ENCODE measurements around the gene GCN1.
"Not testable (repeated sequence)": the region's sequence is repeated elsewhere in the genome, so short reads cannot be mapped to it uniquely, and the experiment has no call there.

GCN1 gene

DNA sequence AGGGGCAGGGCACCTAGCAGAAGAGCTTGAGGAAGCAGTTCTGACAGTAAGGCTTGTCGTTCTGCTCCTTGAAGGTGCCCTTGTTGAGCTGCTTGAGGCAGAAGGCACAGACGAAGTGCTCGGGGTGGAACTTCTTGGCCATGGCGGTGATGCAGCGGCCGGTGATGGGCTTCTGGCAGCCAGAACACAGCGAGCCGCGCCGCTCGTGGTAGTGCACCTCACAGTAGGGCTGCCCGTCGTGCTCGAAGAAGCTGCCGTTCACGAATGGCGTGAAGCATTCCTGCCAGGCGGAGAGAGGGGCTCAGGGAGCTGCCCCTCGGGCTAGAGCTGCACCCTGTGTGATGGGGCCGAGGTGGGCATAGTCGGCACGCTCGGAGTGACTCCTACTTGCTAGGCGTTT is 17.8 kb upstream of the GCN1 start:
- no peak for DNase-seq

DNA sequence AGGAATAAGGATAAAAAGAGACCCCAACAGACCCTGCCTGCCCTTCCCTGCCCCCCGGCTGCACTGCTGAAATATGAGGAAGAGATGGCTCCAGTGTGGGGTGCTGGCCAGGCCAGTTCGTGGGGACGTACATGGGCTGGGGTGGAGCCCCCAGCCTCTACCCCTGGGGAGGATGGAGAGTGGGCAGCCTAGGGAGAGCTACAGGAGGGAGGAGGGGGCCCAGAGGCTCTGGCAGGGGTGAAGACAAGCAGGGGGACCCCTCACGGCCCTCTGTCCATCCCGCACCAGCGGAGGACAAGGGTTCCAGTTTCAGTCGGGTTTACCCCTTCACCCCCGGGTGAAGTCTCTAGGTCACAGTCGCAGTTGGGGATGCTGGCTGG is 17.4 kb upstream of the GCN1 start:
- DNase-seq, result no peak

DNA sequence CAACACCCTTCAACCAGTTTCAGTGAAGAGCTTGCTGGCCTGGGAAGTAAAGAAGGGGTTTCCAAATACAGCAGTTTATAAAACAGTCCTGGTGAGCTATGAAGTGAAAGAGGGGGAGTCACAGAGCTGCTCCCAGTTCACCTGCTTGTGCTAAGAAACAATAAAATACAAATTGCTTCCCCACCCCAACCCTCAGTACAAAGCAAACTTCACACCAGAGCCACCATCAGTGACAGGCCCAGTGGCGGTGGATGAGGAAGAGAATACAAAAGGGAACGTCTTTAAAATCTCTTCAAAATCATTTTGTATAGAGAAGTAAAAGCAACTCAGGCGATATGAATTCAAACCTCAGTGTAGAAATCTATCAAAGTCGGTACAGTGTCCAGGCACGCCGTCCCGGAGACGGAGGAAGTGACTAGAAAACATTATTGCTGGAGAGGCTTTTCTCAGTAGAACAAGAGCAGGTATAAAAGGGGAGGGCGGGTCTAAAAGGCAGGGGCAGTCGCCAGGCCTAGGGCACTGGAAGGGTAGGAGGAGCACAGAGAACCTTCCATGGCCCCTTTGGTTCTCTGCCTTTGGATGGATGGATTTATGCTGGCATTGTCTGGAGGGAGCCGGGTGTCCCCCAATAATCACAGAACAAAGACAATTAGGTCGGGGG is 16.9 kb upstream of the GCN1 start:
- DNase-seq, result no peak

DNA sequence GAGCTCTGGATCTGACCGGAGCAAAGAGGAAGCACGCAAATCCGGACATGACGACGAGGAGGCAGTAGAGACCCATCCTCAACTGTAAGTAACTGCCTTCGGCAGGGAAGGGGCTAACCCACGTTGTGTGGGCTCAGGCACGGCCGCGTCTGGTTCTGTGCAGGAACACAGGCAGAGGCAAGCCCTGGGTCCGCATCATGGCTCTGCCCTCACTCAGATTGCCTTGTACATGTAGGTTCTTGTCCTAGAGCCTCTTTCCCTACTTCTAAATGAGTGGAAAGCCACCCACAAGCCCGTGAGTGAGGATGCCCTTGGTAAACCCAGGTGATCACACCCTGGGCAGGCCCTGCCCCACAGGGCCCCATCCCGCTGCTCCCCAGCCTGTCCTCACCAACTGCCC is 15.3 kb upstream of the GCN1 start:
- no peak for DNase-seq

DNA sequence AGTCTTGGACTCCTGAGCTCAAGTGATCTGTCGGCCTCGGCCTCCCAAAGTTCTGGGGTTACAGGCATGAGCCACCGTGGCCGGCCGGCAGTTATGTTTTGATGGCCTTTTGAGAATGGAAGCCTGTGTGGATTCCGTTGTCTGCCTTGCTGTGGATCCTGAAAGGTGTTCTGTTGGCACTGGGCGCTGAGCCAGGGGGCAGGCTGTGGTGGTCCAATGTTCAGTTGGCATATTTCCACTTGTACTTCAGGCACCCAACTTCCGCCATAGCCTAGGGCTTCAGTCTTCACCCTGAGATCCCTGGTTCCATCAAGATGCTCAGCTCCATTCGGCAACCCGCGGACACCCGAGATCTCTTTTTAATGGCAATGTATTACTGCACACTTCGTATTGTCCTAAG is 12.7 kb upstream of the GCN1 start:
- no peak for DNase-seq

DNA sequence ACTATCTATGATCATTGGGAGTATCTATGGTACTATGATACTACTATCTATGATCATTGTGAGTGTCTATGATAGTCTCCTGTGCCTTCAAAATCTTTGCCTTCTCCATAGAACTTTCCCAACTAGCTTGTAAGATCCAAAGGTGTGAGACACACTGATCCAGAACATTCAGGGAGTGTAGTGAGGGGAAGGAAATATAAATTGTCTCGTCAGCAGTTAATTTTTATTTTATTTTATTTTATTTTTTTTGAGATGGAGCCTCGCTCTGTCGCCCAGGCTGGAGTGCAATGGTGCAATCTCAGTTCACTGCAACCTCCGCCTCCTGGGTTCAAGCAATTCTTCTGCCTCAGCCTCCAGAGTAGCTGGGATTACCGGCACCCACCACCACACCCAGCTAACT is 12.3 kb upstream of the GCN1 start:
- not testable (repeated sequence) for DNase-seq

DNA sequence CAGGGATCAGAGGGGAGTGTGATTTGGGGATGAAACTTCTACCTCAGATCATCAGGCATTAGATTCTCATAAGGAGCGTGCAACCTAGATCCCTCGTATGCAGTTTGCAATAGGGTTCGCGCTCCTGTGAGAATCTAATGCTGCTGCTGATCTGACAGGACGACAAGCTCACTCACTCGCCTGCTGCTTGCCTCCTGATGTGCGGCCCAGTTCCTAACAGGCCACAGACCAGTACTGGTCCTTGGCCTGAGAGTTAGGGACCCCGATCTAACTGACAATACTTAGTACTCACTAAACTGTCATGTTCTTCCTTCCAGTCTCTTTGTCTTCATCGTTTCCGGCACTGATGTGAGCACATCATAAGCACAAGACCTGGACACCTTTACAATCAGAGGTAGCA is 11.7 kb upstream of the GCN1 start:
- no peak for DNase-seq

DNA sequence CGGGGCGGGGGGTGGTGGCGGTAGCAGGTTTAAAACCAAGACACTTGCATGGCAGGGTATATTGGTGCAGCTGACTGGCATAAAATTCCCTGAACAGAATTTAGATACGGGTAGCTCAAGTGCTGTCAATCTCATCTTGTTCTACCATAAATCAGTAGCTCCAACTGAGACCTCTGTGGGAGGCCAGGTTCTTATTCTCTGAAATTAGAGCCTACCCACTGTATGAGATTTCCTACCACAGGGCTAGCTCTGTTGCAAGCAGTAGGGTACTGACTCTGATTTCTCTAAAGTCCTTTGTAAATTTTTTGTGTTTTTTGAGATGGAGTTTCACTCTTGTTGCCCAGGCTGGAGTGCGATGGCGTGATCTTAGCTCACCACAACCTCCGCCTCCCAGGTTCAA is 9.7 kb upstream of the GCN1 start:
- DNase-seq, result no peak

DNA sequence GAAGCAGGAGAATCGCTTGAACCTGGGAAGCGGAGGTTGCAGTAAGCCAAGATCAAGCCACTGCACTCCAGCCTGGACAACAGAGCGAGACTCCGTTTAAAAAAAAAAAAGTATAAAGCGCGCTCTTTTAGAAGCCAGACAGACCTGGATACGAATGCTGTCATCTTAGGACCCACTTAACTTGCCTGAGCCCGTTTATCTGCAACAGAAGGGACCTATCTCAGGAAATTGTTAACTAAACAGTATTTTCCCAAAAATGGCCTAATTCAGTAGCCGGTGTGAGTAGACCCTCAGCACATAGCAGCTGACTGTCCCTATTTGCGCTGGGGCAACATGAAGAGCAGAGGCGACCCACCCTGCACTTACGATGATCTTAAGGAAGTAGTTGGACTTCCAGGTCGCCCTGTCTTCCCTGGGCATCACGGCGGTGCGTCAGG is 5.9 kb upstream of the GCN1 start:
- DNase-seq, result no peak

DNA sequence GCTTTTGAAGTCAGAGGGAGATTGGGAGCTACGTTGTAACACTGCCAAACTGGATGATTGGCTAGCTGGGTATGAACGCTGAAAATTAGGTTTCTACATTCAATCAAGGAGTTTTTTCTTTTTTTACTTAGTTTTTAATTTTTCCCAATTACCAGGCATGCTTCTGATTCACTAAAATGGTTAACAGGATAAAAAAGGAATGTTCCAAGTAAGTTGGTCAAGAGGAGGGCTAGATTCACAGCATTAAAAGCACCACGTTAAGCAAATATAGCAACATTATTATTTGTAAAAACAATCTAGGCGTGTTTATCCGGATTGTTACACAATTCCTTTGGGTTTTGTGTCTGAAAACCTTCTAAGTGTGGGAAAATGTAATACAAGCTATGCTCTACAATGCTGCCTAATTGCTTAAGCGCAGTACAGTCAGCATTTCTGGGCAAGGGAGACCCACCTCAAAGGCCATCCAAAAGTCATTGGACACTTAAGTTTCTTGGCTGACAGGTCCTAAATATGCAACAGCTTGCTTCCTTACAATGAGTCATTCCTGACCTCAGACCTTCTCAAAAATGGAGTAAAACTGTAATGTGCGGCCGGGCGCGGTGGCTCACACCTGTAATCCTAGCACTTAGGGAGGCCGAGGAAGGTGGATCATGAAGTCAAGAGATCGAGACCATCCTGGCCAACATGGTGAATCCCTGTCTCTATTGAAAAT is 5.2 kb upstream of the GCN1 start:
- DNase-seq, result no peak

DNA sequence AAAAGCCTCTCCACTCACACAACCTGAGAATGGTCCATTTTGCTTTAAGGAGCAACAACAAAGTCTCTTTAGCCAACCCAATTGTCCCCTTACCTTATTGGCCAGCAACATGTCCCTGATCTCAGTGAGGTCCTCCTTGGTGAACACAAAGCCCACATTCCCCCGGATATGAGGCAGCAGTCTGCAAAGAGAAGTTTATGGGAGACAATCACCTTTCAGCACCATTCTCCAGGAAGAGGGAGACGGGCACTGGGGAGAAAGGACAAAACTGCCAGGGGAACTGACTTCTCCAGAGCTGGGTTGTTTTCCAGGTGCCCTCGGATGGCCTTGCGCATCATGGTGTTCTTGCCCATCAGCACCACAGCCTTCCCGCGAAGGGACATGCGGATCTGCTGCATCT is 4.5 kb upstream of the GCN1 start:
- DNase-seq, result no peak

DNA sequence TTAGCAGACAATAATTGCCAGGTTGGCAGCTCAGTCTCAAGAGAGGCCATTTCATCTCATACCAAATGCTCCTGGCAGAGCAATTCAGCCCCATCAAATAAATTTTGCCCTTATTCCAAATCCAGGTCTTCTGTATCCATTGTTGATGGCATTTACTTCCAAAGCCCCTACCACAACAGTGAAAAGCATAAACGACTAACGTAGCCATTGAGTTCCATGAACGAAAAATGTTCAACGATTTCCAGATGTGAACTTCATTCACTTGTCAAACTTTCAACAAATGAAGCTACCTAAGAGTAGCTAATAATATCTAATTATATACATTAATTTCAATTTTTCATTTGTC is 3.0 kb upstream of the GCN1 start:
- DNase-seq, result no peak

DNA sequence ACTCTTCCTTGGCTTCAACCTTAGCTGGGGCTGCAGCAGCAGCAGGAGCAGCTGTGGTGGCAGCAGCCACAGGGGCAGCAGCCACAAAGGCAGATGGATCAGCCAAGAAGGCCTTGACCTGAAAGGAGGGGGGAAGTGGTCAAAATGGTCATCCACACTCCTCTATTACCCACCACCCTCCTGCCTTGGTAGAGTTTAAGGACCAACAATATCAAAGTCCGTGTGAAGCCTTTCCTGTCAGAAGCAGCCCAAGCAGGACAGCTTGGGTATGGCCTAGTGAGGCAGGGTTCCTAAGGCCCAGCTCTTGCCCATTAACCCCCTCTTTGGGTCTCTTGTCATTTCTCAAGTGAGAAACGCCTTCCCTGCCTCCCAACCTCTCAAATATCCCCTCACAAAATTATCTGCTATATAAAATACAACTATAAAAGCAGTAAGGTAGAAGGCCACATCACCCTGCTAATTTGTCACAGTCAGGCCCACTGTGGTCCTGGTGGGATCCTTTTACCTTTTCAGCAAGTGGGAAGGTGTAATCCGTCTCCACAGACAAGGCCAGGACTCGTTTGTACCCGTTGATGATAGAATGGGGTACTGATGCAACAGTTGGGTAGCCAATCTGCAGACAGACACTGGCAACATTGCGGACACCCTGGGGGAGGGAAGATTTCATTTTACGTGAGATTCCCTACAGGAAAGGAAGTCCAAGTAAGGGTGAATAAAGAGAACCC is 2.5 kb upstream of the GCN1 start:
- DNase-seq, result not testable (repeated sequence)

DNA sequence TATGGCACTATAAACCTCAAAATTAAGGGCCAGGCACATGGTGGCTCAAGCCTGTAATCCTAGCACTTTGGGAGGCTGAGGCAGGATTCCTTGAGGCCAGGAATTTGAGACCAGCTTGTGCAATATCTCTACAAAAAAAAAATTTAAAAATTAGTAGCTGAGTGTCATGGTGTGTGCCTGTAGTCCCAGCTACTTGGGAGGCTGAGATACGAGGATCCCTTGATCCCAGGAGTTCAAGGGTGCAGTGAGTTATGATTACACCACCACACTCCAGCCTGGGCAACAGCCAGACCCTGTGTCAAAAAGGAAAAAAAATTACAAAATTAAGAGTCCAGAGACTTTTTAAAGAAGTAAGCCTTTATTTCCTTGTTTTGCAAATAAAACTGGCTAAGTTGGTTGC is 1.8 kb upstream of the GCN1 start:
- no peak for DNase-seq

DNA sequence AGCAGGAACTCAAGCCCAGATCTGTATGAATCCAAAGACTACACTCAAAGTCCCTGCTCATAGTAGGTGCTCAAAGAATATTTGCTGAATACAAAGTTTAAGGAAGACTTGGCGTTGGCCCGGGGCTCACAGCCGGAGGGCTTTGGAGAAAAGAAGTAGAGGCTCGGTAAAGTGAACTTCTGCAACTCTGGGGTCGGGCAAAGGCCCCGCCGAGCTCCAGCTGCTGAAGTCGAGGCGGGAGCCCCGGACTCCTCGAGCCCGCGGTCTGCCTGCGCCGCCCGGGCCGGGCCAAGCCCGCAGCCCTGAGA is 335 bp downstream of the GCN1 start:
- no peak for DNase-seq

DNA sequence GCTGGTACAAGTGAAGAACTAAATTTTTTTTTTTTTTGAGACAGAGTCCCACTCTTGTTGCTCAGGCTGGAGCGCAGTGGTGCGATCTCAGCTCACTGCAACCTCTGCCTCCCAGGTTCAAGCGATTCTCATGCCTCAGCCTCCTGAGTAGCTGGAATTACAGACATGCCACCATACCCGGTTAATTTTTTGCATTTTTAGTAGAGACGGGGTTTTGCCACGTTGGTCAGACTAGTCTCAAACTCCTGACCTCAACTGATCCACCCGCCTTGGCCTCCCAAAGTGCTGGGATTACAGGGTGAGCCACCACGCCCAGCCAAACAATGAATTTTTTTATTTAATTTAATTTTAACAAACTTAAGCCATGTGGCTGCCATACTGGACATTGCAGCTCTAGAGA is 1.2 kb downstream of the GCN1 start:
- DNase-seq, result not testable (repeated sequence)

DNA sequence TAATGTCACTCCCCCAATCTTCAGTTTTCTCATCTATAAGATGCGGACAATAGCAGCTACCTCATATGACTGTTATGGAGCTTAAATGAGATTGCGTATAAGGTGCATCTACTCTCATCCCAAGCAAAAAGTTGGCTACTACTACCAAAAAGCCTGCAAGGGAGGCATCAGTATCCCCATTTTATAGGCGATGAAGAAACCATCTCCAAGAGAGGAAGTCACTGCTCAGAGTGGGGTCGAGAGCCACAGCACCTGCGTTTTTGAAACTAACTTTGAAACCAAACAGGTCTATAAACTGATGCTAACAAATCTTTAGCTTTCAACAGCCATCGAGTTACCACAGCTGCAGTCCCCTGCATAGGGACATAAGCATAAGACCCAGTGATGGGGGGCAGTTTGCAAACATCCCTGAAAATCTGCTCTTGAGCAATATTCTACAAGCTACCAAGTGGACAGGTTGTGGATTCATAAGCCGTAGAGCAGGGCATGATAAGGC is 3.5 kb downstream of the GCN1 start:
- DNase-seq, result no peak

DNA sequence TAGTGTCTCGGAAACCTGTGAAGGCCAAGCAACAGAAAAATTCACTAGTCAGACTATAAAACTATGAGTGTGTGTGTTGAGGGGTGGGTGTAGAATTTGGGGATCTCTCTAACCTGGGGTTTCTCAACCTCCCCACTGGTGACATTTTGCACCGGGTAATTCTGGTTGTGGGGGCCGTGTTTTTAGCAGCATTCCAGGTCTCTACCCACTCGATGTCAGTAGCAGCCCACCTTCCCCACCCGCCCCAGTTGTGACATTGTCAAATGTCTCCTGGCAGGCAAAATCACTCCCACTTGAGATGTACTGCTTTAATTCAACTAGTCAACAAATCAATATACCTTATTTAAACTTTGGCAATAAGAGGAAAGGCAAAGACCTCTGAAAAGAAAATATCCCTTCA is 4.1 kb downstream of the GCN1 start:
- no peak for DNase-seq

DNA sequence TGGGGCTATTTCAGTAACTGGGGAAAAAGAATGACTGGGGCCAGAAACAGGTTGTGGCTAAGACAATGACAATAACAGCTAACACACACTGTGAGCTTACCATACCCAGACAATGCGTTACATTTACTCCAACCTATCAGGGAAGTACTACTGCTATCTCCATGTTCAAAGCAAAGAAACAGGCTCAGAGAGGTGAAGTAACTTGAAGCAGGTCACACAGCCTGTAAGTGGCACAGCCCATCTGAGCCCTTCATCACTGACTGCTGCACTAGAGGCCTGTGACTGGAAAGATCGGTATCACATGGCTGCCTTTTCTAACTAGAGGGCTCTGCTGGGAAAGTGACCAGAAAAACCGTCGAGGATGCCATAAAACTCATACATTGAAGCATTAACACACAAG is 7.9 kb downstream of the GCN1 start:
- no peak for DNase-seq

DNA sequence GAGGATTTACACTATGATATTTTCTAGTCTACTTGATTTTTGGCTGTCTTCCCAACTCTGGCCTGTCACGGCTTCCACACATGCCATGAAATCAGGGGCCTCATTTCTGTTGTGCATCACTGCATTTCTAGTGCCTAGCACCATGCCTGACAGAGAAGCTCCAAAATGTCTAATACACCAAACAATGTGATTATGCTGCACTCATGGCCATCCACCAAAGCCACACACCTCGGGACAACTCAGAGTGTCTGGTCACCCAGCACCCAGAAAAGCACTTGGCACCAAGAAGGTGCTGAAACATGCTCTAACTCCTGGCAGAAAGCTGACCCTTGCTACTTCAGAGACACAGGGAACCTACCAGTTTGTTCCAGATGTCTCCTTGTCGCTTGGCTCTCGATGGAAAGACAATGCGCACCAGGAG is 11.3 kb downstream of the GCN1 start:
- DNase-seq, result no peak

DNA sequence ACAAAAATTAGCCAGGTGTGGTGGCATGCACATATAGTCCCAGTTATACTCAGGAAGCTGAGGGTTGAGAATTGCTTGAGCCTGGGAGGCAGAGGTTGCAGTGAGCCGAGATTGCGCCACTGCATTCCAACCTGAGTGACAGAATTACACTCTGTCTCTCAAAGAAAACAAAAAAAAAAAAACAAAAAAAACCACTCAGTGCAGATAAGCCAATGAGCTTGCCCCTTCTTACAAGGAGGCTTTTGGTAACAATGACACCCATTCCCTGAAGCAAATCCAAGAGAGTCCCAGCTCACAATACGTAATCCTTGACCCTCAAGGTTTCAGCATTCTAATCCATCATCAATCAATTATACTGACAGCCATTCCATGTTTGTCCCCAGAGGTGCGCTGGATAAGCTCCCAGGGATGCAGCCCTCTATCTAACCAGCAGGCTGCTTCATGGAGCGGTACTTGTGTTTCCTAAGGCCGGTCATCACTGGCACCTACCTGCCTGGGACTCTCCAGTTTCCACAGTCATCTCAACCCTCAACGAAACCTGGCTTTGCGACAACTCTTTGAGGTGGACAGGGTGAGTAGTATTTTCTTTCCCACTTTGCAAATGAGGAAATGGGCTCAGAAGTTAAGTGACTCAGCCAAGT is 12.4 kb downstream of the GCN1 start:
- no peak for DNase-seq

DNA sequence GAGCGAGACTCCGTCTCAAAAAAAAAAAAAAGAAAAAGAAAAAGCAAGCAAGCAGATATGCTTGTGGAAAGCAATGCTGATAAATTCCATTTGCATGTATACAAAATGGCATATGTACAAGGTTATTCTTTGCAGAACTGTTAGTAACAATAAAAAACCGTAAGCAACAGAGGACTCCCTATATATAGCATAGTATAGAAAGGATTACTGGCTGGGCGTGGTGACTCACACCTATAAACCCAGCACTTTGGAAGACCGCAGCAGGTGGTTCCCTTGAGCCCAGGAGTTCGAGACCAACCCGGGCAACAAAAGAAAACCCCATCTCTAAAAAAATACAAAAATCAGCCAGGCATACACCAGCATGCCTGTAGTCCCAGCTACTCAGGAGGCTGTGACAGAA is 13.5 kb downstream of the GCN1 start:
- DNase-seq, result no peak

DNA sequence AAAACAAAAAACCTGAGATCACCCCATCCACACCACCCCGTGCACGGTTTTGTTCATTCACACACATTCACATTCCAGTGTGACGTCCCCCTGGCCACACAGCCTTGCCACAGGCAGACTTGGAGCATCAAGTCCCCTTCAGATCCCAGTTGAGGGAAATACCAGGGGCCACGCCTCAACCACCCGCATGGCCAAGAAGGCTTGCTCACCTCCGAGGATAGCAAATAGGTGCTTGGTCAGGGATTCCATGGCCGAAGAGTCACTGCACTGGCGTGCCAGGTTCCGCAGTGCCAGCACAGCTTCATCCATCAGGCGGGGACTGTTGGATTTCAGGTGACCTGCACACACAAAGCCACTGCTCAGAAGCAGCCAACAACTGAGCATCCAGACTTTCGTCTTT is 19.0 kb downstream of the GCN1 start:
- no peak for DNase-seq

DNA sequence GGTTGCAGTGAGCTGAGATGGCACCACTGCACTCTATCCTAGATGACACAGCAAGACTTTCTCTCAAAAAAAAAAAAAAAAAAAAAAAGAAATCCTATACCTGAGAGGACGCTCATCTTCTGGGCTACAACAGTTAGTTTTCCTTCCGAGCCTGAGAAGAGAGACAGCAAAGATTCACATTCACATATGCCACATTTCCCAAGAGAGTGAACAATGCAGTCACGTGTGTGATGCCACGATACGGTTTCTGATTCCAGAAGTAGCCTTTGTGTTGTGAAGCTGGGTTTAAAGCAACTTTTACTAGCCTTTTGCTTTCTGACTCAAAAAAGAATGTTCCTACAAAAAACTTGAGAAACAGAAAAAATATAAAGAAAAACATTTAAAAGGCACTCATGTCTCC is 19.5 kb downstream of the GCN1 start:
- no peak for DNase-seq
